Natural killer cell (primary cell): ENCODE data around the gene SPATA3. TPM values are rescaled to one million over a fixed set of nuclear protein-coding genes. Genes with fewer than 3 reads are reported as not detected.
"Not testable (repeated sequence)": the region's sequence is repeated elsewhere in the genome, so short reads cannot be mapped to it uniquely, and the experiment has no call there.

Experiments
- ATAC-seq, 3 donors: fragments of 150-1000 bp in 2 of 3; fragments of 200-7000 bp in 1 of 3; cut with Tn5 transposase; 1 replicate in 1 of 3; 2 replicates in 2 of 3; pipeline ENCODE4 v1.10.0; 2021; ENCODE audit warnings: mild to moderate bottlenecking in 2 of 3, moderate library complexity in 2 of 3
- DNase-seq, 2 donors: peaks; one replicate each; pipeline versions ENCODE4 v3.0.0 to v3.0.0-alpha.2; 2013 to 2021; ENCODE audit warnings: mixed read lengths in 1 of 2
- H3K27ac ChIP-seq: one replicate; pipeline ENCODE4 v1.5.1; 2013; ENCODE audit warnings: mild to moderate bottlenecking, low read length
- H3K27me3 ChIP-seq: one replicate; pipeline ENCODE4 v1.6.1; 2013; ENCODE audit warnings: low read length; ENCODE audit not compliant: control insufficient read depth, insufficient read depth
- H3K36me3 ChIP-seq: one replicate; pipeline ENCODE4 v1.6.1; 2013; ENCODE audit warnings: low read length; ENCODE audit not compliant: control insufficient read depth, insufficient read depth
- H3K4me1 ChIP-seq: one replicate; pipeline ENCODE4 v1.6.1; 2013; ENCODE audit warnings: low read length; ENCODE audit not compliant: control insufficient read depth, insufficient read depth
- H3K4me3 ChIP-seq: one replicate; pipeline ENCODE4 v1.5.1; 2013; ENCODE audit warnings: low read length
- H3K9me3 ChIP-seq: one replicate; pipeline ENCODE4 v1.6.1; 2013; ENCODE audit warnings: low read length; ENCODE audit not compliant: control insufficient read depth, insufficient read depth
- H3K27ac Mint-ChIP-seq, 2 donors: one replicate each; pipeline ENCODE4 v1.8.0; 2022; ENCODE audit warnings: mild to moderate bottlenecking in 2 of 2, mixed read lengths in 2 of 2, moderate library complexity in 1 of 2
- H3K27me3 Mint-ChIP-seq, 2 donors: one replicate each; pipeline ENCODE4 v1.8.0; 2022; ENCODE audit warnings: low read depth in 2 of 2, mixed read lengths in 2 of 2
- H3K36me3 Mint-ChIP-seq: one replicate; pipeline ENCODE4 v1.8.0; 2022; ENCODE audit warnings: mixed read lengths
- H3K4me1 Mint-ChIP-seq, 2 donors: one replicate each; pipeline ENCODE4 v1.8.0; 2022; ENCODE audit warnings: mixed read lengths in 2 of 2
- H3K4me3 Mint-ChIP-seq: one replicate; pipeline ENCODE4 v1.8.0; 2022; ENCODE audit warnings: mild to moderate bottlenecking, moderate library complexity, mixed read lengths
- H3K9me3 Mint-ChIP-seq, 2 donors: one replicate each; pipeline ENCODE4 v1.8.0; 2022; ENCODE audit warnings: mixed read lengths in 2 of 2
- WGBS: methylation state at CpG from one replicate; pipeline ENCODE4 v1.1.7; 2013; ENCODE audit warnings: missing lambda C conversion rate; ENCODE audit not compliant: insufficient coverage; 5-methylcytosine and 5-hydroxymethylcytosine counted together
- intact Hi-C: fragments of 100-400 bp; cut with micrococcal nuclease; formaldehyde crosslinking; loops from one replicate; pipeline ENCODE4 v1.14.2; 2022
- total RNA-seq, 4 donors: library from RNA; stranded (reverse); fragments of 120-200 nt in 1 of 4; gene quantifications; one replicate each; pipeline versions ENCODE4 v1.2.3 to v1.2.4, GENCODE V29; 2013 to 2022
- TF ChIP-seq, protein P1 (sequence below): fragments of 200-600 bp; IDR thresholded peaks from one replicate; pipeline ENCODE4 v1.8.0; 2022; ENCODE audit warnings: antibody characterized with exemption

The SPATA3 gene
- total RNA-seq, 3 donors from 2014 or later (not counting 1 experiment from before 2014, with no cell fraction given): not detected

DNA sequence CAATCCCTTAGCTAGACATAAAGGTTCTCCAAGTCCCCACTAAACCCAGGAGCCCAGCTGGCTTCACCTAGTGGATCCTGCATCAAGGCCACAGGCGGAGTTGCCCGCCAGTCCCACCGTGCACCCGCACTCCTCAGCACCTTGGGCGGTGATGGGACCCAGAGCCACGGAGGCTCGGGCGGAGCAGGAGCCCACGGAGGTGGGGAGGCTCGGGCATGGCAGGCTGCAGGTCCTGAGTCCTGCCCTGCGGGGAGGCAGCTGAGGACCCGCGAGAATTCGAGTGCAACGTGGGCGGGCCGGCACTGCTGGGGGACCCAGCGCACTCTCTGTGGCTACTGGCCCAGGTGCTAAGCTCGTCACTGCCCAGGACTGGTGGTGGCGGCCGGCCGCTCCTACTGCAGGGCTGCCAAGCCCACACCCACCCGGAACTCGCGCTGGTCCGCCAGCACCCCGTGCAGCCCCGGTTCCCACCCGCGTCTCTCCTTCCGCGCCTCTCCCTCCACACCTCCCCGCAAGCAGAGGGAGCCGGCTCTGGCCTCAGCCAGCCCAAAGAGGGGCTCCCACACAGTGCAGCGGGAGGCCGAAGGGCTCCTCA lies 31.7 kb upstream of the SPATA3 start:
- Histone ChIP-seq H3K36me3 (no peaks in the 10 kb centered on the region), H3K4me3 (no peak overlapping the region), H3K4me1 (no peaks in the 10 kb centered on the region), H3K9me3 (no peaks in the 10 kb centered on the region), H3K27me3 (peaks cover 3% of the 10 kb centered on the region), H3K27ac (no peak overlapping the region)
- Mint-ChIP-seq H3K36me3 (no peaks in the 10 kb centered on the region), H3K4me3 (no peak overlapping the region), H3K27ac (no peak overlapping the region), H3K27me3 (peaks cover 32 to 69% of the 10 kb centered on the region in 2 donors), H3K4me1 (no peaks in the 10 kb centered on the region), H3K9me3 (no peaks in the 10 kb centered on the region)
- 93% methylated on average over 36 of the region's 36 CpGs for WGBS
- TF ChIP-seq, protein P1, sequence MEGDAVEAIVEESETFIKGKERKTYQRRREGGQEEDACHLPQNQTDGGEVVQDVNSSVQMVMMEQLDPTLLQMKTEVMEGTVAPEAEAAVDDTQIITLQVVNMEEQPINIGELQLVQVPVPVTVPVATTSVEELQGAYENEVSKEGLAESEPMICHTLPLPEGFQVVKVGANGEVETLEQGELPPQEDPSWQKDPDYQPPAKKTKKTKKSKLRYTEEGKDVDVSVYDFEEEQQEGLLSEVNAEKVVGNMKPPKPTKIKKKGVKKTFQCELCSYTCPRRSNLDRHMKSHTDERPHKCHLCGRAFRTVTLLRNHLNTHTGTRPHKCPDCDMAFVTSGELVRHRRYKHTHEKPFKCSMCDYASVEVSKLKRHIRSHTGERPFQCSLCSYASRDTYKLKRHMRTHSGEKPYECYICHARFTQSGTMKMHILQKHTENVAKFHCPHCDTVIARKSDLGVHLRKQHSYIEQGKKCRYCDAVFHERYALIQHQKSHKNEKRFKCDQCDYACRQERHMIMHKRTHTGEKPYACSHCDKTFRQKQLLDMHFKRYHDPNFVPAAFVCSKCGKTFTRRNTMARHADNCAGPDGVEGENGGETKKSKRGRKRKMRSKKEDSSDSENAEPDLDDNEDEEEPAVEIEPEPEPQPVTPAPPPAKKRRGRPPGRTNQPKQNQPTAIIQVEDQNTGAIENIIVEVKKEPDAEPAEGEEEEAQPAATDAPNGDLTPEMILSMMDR: no peak
- DNase-seq (no peak), ATAC-seq (peak in 1 of 3 donors; percentile 21)
- intact Hi-C loops: no loop called here

DNA sequence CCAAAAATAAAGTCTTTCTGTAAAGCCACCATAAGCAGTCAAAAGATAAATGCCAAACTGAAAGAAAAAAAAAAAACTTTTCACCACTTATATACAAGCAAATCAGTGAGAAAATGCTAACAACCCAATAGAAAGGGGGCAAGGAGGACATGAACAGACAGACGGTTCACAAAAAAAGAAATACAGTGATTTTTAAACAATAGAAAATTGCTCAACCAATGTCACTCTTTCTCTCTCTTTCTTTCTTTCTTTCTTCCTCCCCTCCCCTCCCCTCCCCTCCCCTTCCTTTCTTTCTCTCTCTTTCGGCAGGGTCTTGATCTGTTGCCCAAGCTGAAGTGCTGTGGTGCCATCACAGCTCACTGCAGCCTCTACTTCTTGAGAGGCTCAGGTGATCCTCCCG lies 28.8 kb upstream of the SPATA3 start:
- Mint-ChIP-seq H3K27me3 (peaks cover 17 to 51% of the 10 kb centered on the region in 2 donors), H3K4me1 (peaks cover 0 to 2% of the 10 kb centered on the region in 2 donors), H3K27ac (no peak overlapping the region), H3K9me3 (no peaks in the 10 kb centered on the region), H3K4me3 (no peak overlapping the region), H3K36me3 (no peaks in the 10 kb centered on the region)
- Histone ChIP-seq H3K27ac (no peak overlapping the region), H3K27me3 (peaks cover 3% of the 10 kb centered on the region), H3K4me1 (no peaks in the 10 kb centered on the region), H3K36me3 (no peaks in the 10 kb centered on the region), H3K4me3 (no peak overlapping the region), H3K9me3 (no peaks in the 10 kb centered on the region)
- ATAC-seq: no peak
- TF ChIP-seq, protein P1: no peak
- 38% methylated on average over 2 of the region's 3 CpGs for WGBS
- intact Hi-C loops: no loop called here
- DNase-seq: no peak

DNA sequence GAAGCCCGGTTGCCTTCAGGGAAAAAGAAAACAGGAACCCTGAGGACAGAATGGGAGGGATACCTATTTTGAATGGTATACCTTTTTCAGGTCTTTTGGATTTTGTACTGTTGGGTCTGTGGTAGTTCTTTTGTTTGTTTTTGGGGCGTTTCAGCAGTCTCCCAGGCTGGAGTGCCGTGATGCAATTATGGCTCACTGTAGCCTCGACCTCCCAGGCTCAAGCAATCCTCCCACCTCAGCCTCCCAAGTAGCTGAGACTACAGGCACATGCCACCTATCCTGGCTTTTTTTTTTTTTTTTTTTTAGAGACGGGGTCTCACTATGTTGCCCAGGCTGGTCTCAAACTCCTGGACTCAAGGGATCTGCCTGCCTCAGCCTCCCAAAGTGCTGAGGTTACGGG lies 27.6 kb upstream of the SPATA3 start:
- H3K27ac ChIP-seq, intact Hi-C loops, H3K4me3 ChIP-seq, H3K27ac Mint-ChIP-seq, ATAC-seq, H3K4me1 Mint-ChIP-seq, DNase-seq, H3K27me3 ChIP-seq, H3K4me3 Mint-ChIP-seq, H3K36me3 ChIP-seq, H3K36me3 Mint-ChIP-seq, H3K9me3 Mint-ChIP-seq, H3K9me3 ChIP-seq: not testable (repeated sequence)
- peaks cover 10% of the 10 kb centered on the region for H3K4me1 ChIP-seq
- WGBS: 96% methylated on average over 6 of the region's 6 CpGs
- peaks cover 11 to 39% of the 10 kb centered on the region in 2 donors for H3K27me3 Mint-ChIP-seq

DNA sequence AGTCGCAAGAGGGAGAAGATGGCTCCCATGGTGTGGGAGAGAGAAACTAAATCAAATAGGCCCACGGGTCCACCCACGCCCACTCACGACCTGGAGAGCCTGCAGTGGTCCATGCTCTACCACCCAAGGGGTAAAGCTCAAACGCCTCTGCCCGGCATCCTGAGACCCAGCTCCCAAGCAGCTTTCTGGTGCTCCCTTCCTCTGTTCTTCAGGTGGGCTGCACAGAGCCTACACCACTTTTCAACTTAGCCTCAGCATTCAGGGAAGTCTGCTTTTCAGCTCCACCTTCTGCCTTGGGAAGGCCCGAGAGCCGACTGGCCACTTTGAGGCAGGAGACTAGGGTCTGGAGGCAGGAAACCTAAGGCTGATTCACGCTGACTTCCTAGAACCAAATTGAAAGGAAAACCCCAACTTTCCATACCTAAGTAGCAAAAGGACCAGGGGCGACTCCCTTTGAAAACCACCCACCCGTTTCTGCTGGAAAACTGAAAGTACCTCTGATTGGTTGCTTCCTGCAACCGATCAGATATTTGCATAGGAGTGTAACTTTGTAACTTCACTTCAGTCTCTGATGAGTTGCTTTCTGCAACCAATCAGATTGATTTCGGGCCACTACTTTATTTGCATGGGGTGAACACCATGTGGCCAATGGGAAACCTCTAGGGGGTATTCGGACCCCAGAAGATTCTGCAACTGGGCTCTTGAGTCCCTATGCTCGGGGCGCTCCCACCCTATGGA lies 26.8 kb upstream of the SPATA3 start:
- Mint-ChIP-seq H3K4me1 (peaks cover 5 to 12% of the 10 kb centered on the region in 2 donors), H3K9me3 (no peaks in the 10 kb centered on the region), H3K36me3 (no peaks in the 10 kb centered on the region), H3K27me3 (peaks cover 11 to 33% of the 10 kb centered on the region in 2 donors), H3K27ac (no peak overlapping the region), H3K4me3 (no peak overlapping the region)
- DNase-seq (no peak), ATAC-seq (no peak)
- TF ChIP-seq, protein P1: no peak
- Histone ChIP-seq H3K36me3 (no peaks in the 10 kb centered on the region), H3K4me3 (no peak overlapping the region), H3K27ac (no peak overlapping the region), H3K4me1 (peaks cover 18% of the 10 kb centered on the region), H3K9me3 (no peaks in the 10 kb centered on the region), H3K27me3 (no peaks in the 10 kb centered on the region)
- WGBS: 82% methylated on average over 16 of the region's 16 CpGs
- intact Hi-C loops: no loop called here
